ENCODE measurements around the gene NXF2.
"Not testable (repeated sequence)": the region's sequence is repeated elsewhere in the genome, so short reads cannot be mapped to it uniquely, and the experiment has no call there.

The NXF2 gene

GRCh38 chrX:102246893-102247292 lies at the start of gene NXF2:
TSS of gene NXF2 (plus strand) at chrX:102247167. CDS start at chrX:102307079, 59,912 bp downstream.
- DNase-seq (ENCODE audit: low spot score) = not testable (repeated sequence)

DNA sequence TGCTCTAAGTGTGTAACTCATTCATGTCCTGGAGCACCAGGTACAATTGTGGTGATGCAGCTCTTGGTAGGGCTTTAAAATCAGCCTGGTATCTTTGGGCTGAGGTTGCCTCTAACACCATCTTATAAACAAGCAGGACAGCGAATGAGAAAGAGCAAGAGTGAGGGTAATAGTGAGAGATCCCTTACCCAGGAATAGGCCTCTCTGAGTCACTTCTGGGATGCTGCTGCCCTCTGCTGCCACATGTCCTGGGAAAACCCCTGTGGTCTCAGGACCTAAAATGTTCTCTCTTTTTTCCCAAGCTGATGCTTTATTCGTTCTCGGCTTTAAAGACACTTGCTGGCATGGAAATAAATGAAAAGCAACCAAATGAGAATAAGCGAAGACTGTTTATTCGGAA lies 39.0 kb upstream of the NXF2 start:
- not testable (repeated sequence) for DNase-seq (ENCODE audit: low spot score)

DNA sequence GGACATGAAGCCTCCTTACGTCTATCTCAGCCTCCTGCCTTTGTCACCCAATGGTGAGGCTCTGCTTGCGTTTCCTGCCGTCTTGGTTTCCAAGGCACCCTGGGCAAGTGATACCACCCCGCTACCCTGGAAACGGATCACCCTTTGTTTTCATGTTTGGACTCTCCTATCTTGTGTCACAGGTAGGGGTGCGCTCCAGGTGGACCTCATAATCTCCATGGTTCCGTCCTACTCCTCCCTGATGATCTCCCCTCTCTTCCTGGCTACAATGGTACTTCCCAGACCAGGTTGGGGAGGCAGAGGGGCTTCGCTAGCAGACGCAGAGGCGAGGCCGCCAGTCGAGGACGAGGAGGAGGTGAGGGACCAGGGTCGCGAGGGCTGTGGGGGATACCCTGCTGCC lies 32.0 kb upstream of the NXF2 start, which contains the start of gene TCP11X1:
TSS of gene TCP11X1 (plus strand) at position 316 of the 400 bp plus-strand sequence.
- DNase-seq (ENCODE audit: low spot score) = not testable (repeated sequence)

DNA sequence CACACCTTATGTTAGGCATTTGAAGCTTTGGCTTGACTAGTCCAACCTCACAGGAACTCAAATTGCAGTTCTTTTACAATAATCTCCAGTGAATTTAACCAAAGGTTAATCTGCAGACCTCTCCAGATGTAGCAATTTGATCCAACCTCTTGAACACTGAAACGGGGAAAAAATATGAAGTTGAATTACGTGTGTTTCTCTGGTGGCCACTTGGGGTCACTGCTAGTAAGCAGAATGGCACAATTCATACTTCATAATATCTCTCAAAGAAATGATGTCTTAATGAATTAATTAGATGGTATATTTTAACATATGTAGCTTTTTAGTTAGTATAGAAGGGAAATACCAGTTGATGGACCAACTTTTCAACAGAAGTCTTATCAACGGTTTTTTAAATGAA lies 30.5 kb upstream of the NXF2 start:
- not testable (repeated sequence) for DNase-seq (ENCODE audit: low spot score)

GRCh38 chrX:102235678-102236077 lies 11.3 kb upstream of the NXF2 start:
- DNase-seq (ENCODE audit: low spot score) = not testable (repeated sequence)

DNA sequence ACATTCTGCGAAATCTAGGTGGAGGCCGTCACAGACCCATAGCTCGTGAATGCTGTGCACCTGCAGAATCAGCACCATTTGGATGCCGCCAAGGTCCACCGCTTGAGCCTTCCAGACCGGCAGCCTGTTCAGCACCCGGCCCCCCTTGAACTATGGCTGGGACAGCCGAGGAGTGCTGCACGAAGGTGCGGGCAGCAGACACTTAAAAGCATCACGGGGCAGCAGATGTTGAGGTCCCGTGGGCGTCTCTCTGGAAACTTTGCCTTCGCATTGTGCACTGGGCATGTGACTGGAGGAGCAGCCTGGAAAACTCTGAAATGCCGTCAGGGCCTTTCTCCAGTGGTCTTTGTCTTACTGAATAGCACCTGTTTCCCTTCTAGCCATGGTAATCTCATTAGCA lies 6.7 kb upstream of the NXF2 start:
- DNase-seq (ENCODE audit: low spot score) = not testable (repeated sequence)

GRCh38 chrX:102272231-102272630 lies 25.3 kb downstream of the NXF2 start:
- DNase-seq (ENCODE audit: low spot score) = not testable (repeated sequence)

DNA sequence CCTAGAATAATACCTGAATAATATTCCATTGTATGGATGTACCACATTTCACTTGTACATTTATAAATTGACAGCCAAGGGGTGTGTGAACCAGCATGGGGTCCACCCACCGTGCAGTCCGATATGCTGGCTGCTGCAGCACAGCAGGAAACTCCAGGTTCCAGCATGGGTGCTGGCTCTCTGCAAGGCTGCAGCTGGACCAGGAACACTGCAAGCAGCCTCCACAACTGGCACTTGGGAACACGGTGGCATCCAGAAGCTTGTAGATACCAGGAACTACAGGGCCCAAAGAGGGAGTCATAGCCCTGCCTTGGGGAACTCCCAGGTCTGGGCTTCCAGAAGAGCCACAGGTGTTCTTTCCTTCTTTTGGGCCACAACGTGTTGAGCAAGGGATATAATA lies 91.2 kb downstream of the NXF2 start:
- DNase-seq (ENCODE audit: low spot score) = no peak

DNA sequence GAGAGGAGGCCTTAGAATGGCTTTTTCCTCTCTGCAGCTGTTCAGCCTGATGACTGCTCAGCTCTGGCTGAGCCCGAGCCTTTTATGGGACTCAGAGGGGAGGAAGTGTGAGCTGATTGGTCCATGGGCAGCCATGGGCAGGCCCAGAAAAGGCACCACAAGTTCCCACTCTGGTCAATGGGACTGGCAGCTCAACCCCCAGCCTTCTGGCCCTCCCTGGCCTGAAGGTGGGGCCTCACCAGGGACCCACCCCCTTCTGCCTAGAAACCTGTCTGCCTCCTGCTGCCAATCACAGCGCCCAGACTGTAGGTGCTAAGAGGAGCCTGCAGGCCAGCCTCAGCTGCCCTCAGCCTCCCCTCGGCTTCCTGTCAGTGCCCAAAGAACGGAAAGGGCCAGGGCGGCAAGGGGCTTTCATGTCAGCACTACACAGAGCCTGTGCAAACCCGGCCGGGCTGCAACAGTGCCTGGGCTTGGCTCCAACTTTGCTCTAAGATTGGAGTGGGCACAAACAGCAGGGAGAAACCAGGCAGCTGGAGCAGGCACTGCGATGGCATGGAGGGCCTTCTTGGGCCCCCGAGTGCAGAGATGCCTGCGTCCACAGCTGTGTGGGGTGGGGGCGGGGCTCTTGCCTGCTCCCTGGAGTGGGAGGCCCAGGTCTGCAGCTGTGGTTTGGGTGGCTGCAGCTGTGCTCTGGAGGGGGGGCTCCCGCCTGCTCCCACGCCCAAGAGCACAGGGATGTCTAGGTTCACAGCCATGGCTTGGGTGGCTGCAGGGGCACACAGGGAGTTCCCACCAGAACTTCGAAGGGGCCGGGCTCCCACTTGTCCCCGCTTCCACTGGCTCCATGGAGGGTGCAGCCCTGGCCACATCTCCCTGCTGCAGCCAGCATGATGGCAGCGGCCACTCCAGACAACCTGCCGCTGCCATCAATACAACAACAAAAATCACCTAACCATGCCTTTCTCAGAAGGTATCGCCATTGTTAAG lies 92.6 kb downstream of the NXF2 start:
- DNase-seq (ENCODE audit: low spot score) = peak; percentile 4

GRCh38 chrX:102341867-102342266 lies 94.9 kb downstream of the NXF2 start:
- DNase-seq (ENCODE audit: low spot score) = no peak

GRCh38 chrX:102345916-102346315 lies 98.9 kb downstream of the NXF2 start:
- no peak for DNase-seq (ENCODE audit: low spot score)

Data from globus pallidus (tissue), 1 donor.